ENCODE measurements around the gene RALGPS1. TPM values are rescaled to one million over a fixed set of nuclear protein-coding genes. Genes with fewer than 3 reads are reported as not detected.

RALGPS1 gene
- total RNA-seq, 1 donor, result 1.6 TPM

- DNase-seq (ENCODE audit: low read depth in 2 of 3, low spot score in 2 of 3), result no peak
Observed at GRCh38 chr9:127229691-127230417, 315.3 kb downstream of the RALGPS1 start.

- DNase-seq (ENCODE audit: low read depth in 2 of 3, low spot score in 2 of 3), result no peak
Observed at GRCh38 chr9:127231666-127232065, 317.1 kb downstream of the RALGPS1 start.

GRCh38 chr9:127232833-127233549 is 318.4 kb downstream of the RALGPS1 start:
- DNase-seq (ENCODE audit: low read depth in 2 of 3, low spot score in 2 of 3), result no peak

- no peak for DNase-seq (ENCODE audit: low read depth in 2 of 3, low spot score in 2 of 3)
Observed at GRCh38 chr9:127233550-127233949, 319.0 kb downstream of the RALGPS1 start.

- no peak for DNase-seq (ENCODE audit: low read depth in 2 of 3, low spot score in 2 of 3)
Observed at GRCh38 chr9:127233989-127234388, 319.4 kb downstream of the RALGPS1 start.

- no peak for DNase-seq (ENCODE audit: low read depth in 2 of 3, low spot score in 2 of 3)
Observed at GRCh38 chr9:127237801-127238200, 323.2 kb downstream of the RALGPS1 start.

- DNase-seq (ENCODE audit: low read depth in 2 of 3, low spot score in 2 of 3), result no peak
Observed at GRCh38 chr9:127241354-127241753, 326.8 kb downstream of the RALGPS1 start.

- peak; percentile 70 to 95 (median 92) for DNase-seq (ENCODE audit: low read depth in 2 of 3, low spot score in 2 of 3)
Observed at GRCh38 chr9:127244609-127245601, 330.3 kb downstream of the RALGPS1 start.

GRCh38 chr9:127245637-127246164 is 331.1 kb downstream of the RALGPS1 start:
- DNase-seq (ENCODE audit: low read depth in 2 of 3, low spot score in 2 of 3), result no peak

- DNase-seq (ENCODE audit: low read depth in 2 of 3, low spot score in 2 of 3), result no peak
Observed at GRCh38 chr9:127248241-127248640, 333.7 kb downstream of the RALGPS1 start.

GRCh38 chr9:127249877-127250276 is 335.3 kb downstream of the RALGPS1 start:
- no peak for DNase-seq (ENCODE audit: low read depth in 2 of 3, low spot score in 2 of 3)

- no peak for DNase-seq (ENCODE audit: low read depth in 2 of 3, low spot score in 2 of 3)
Observed at GRCh38 chr9:127250896-127251391, 336.4 kb downstream of the RALGPS1 start.

- DNase-seq (ENCODE audit: low read depth in 2 of 3, low spot score in 2 of 3), result no peak
Observed at GRCh38 chr9:127252410-127253318, 338.1 kb downstream of the RALGPS1 start.

- DNase-seq (ENCODE audit: low read depth in 2 of 3, low spot score in 2 of 3), result no peak
Observed at GRCh38 chr9:127253446-127253845, 338.9 kb downstream of the RALGPS1 start.

GRCh38 chr9:127255692-127256091 is 341.1 kb downstream of the RALGPS1 start:
- no peak for DNase-seq (ENCODE audit: low read depth in 2 of 3, low spot score in 2 of 3)

- DNase-seq (ENCODE audit: low read depth in 2 of 3, low spot score in 2 of 3), result no peak
Observed at GRCh38 chr9:127256324-127256723, 341.7 kb downstream of the RALGPS1 start.

GRCh38 chr9:127258606-127259471 is 344.3 kb downstream of the RALGPS1 start:
- DNase-seq (ENCODE audit: low read depth in 2 of 3, low spot score in 2 of 3), result no peak

GRCh38 chr9:127262602-127263001 is 348.0 kb downstream of the RALGPS1 start:
- DNase-seq (ENCODE audit: low read depth in 2 of 3, low spot score in 2 of 3), result no peak

GRCh38 chr9:127263237-127263636 is 348.7 kb downstream of the RALGPS1 start:
- no peak for DNase-seq (ENCODE audit: low read depth in 2 of 3, low spot score in 2 of 3)

All from hematopoietic multipotent progenitor cell (in vitro differentiated cells).